NCI-H345 treated with DMSO at 0.1 percent for 48 hours (cell line): Measurements from ENCODE around the gene ING4.
"Not testable (repeated sequence)": the region's sequence is repeated elsewhere in the genome, so short reads cannot be mapped to it uniquely, and the experiment has no call there.

ENCODE experiments used
- DNase-seq: peaks from one replicate; lab custom pipeline; 2025; ENCODE audit not compliant: unreplicated experiment; lab: John Stamatoyannopoulos, UW

The ING4 gene

GRCh38 chr12:6662906-6663742 lies at the start of gene ING4:
Gene ING4 (minus strand): TSS chr12:6663119. CDS start chr12:6663101, 18 bp downstream.
- DNase-seq = peak; percentile 98

GRCh38 chr12:6708960-6709394 lies 46.1 kb upstream of the ING4 start:
- no peak for DNase-seq

- DNase-seq = not testable (repeated sequence)
These were observed 45.4 kb upstream of the ING4 start for GRCh38 chr12:6708351-6708750.

GRCh38 chr12:6703631-6704030 lies 40.7 kb upstream of the ING4 start:
- DNase-seq = no peak

GRCh38 chr12:6701078-6701768 lies 38.3 kb upstream of the ING4 start:
- DNase-seq = no peak

GRCh38 chr12:6700646-6701051 lies 37.7 kb upstream of the ING4 start, which contains the start of gene PIANP:
Gene PIANP (minus strand): TSS chr12:6700815. CDS start chr12:6698061, 2,754 bp downstream.
- DNase-seq = no peak

GRCh38 chr12:6699989-6700645 lies 37.2 kb upstream of the ING4 start:
- DNase-seq = no peak

GRCh38 chr12:6699259-6699988 lies 36.5 kb upstream of the ING4 start:
- DNase-seq = no peak

GRCh38 chr12:6698352-6699046 lies 35.6 kb upstream of the ING4 start:
- no peak for DNase-seq

- DNase-seq = no peak
These were observed 34.8 kb upstream of the ING4 start for GRCh38 chr12:6697584-6698351.

- no peak for DNase-seq
These were observed 34.0 kb upstream of the ING4 start for GRCh38 chr12:6696690-6697583.

GRCh38 chr12:6695313-6696045 lies 32.6 kb upstream of the ING4 start:
- DNase-seq = no peak

GRCh38 chr12:6694701-6695100 lies 31.8 kb upstream of the ING4 start:
- DNase-seq = no peak

- DNase-seq = no peak
These were observed 31.0 kb upstream of the ING4 start for GRCh38 chr12:6693832-6694355.

GRCh38 chr12:6692888-6693287 lies 30.0 kb upstream of the ING4 start:
- DNase-seq = no peak

GRCh38 chr12:6691473-6691872 lies 28.6 kb upstream of the ING4 start:
- no peak for DNase-seq

- DNase-seq = peak; percentile 98
These were observed 26.3 kb upstream of the ING4 start, which contains the start of gene ZNF384 for GRCh38 chr12:6688999-6689882. Gene ZNF384 (minus strand): TSS chr12:6689375. CDS start chr12:6679520, 9,855 bp downstream.
